H1 (cell line): ENCODE measurements around the gene ARHGAP23. TPM values are rescaled to one million over a fixed set of nuclear protein-coding genes. Genes with fewer than 3 reads are reported as not detected.
"Not testable (repeated sequence)": the region's sequence is repeated elsewhere in the genome, so short reads cannot be mapped to it uniquely, and the experiment has no call there.

ENCODE experiments used
- CTCF ChIA-PET: fragments of 300-600 bp; sonication (Branson Sonifier 250); formaldehyde crosslinking; loops from one replicate; lab custom pipeline; 2021; ENCODE audit not compliant: partially characterized antibody; lab: Charles Lee
- POLR2A ChIA-PET: fragments of 300-600 bp; sonication (Branson Sonifier 250); formaldehyde crosslinking; loops from one replicate; lab custom pipeline; 2021; ENCODE audit warnings: inconsistent platforms; ENCODE audit not compliant: partially characterized antibody; lab: Charles Lee
- DNase-seq, 2 experiments: peaks; one replicate each; pipeline versions ENCODE4 v3.0.0 to v3.0.0-alpha.2; 2010 to 2022; ENCODE audit warnings: low spot score in 2 of 2, low read depth in 1 of 2, mixed read lengths in 1 of 2
- FAIRE-seq: peaks from 2 replicates; lab custom pipeline; 2011; peaks lifted over from hg19 to GRCh38; lab: Jason Lieb, UNC
- H2AFZ ChIP-seq: 2 replicates; pipeline ENCODE4 v1.8.1; 2012; ENCODE audit warnings: low read length, inconsistent platforms
- H2AK5ac ChIP-seq: 2 replicates; pipeline ENCODE4 v1.6.1; 2013; ENCODE audit warnings: low read depth, low read length
- H2BK120ac ChIP-seq: replicated peaks from 2 replicates; pipeline ENCODE3; 2013; ENCODE audit warnings: low read depth, low read length, inconsistent platforms
- H2BK12ac ChIP-seq: 2 replicates; pipeline ENCODE4 v1.6.1; 2013; ENCODE audit warnings: low read depth, low read length
- H2BK15ac ChIP-seq: 2 replicates; pipeline ENCODE4 v1.6.1; 2013; ENCODE audit warnings: low read length
- H2BK20ac ChIP-seq: 2 replicates; pipeline ENCODE4 v1.6.1; 2013; ENCODE audit warnings: low read length
- H2BK5ac ChIP-seq: 2 replicates; pipeline ENCODE4 v1.6.1; 2013; ENCODE audit warnings: low read depth, low read length
- H3K14ac ChIP-seq: 2 replicates; pipeline ENCODE4 v1.6.1; 2013; ENCODE audit warnings: inconsistent platforms; ENCODE audit not compliant: insufficient read length
- H3K18ac ChIP-seq: 2 replicates; pipeline ENCODE4 v1.6.1; 2013; ENCODE audit warnings: low read length; ENCODE audit errors: extremely low read depth
- H3K23ac ChIP-seq: 2 replicates; pipeline ENCODE4 v1.6.1; 2013; ENCODE audit warnings: inconsistent platforms; ENCODE audit not compliant: insufficient read length
- H3K23me2 ChIP-seq: 2 replicates; pipeline ENCODE4 v1.6.1; 2013; ENCODE audit warnings: low read depth, low read length
- H3K27ac ChIP-seq: 2 replicates; pipeline ENCODE4 v1.6.1; 2011; ENCODE audit warnings: low read depth, low read length, inconsistent platforms
- H3K27me3 ChIP-seq, 4 experiments: replicated peaks in 1 of 4; 1 replicate in 1 of 4; 2 replicates in 3 of 4; pipeline versions ENCODE4 v1.6.1 to v1.8.1; 2011 to 2013; ENCODE audit warnings: low read length in 3 of 4, mild to moderate bottlenecking in 3 of 4, inconsistent platforms in 2 of 4, mixed read lengths in 2 of 4, moderate library complexity in 1 of 4; ENCODE audit not compliant: control insufficient read depth in 3 of 4, insufficient read depth in 3 of 4; ENCODE audit errors: extremely low read depth in 1 of 4
- H3K36me3 ChIP-seq, 4 experiments: 2 replicates each; pipeline versions ENCODE4 v1.6.1 to v1.8.1; 2011 to 2013; ENCODE audit warnings: mild to moderate bottlenecking in 4 of 4, low read length in 3 of 4, moderate library complexity in 2 of 4, control low read depth in 1 of 4, inconsistent platforms in 1 of 4; ENCODE audit not compliant: insufficient read depth in 4 of 4, control insufficient read depth in 2 of 4
- H3K4ac ChIP-seq: replicated peaks from 2 replicates; pipeline ENCODE3; 2013; ENCODE audit warnings: low read length, low read depth, mixed read lengths, inconsistent platforms; ENCODE audit not compliant: insufficient read length
- H3K4me1 ChIP-seq, 4 experiments: replicated peaks in 1 of 4; 1 replicate in 1 of 4; 2 replicates in 3 of 4; pipeline versions ENCODE4 v1.6.1 to v1.8.1; 2011 to 2013; ENCODE audit warnings: low read length in 3 of 4, inconsistent platforms in 2 of 4, mixed read lengths in 1 of 4; ENCODE audit not compliant: insufficient read depth in 4 of 4, control insufficient read depth in 3 of 4
- H3K4me2 ChIP-seq, 2 experiments: 2 replicates each; pipeline versions ENCODE4 v1.6.1 to v1.8.1; 2011 to 2013; ENCODE audit warnings: low read depth in 2 of 2, low read length in 2 of 2, control low read depth in 1 of 2, inconsistent platforms in 1 of 2, mild to moderate bottlenecking in 1 of 2; ENCODE audit not compliant: insufficient read depth in 1 of 2
- H3K4me3 ChIP-seq, 4 experiments: fragments of 200-600, 300-600 bp in 1 of 4; sonication (generic), shearing (Covaris generic), sonication (Bioruptor Twin) in 1 of 4; 2 replicates each; pipeline versions ENCODE4 v1.5.1 to v1.8.1; 2011 to 2016; ENCODE audit warnings: low read length in 4 of 4, low read depth in 3 of 4, control low read depth in 2 of 4, inconsistent platforms in 2 of 4, mild to moderate bottlenecking in 2 of 4, mixed read lengths in 1 of 4, moderate library complexity in 1 of 4; ENCODE audit not compliant: insufficient read depth in 2 of 4; ENCODE audit errors: extremely low read depth in 1 of 4
- H3K56ac ChIP-seq: replicated peaks from 2 replicates; pipeline ENCODE3; 2013; ENCODE audit warnings: low read depth, mild to moderate bottlenecking, mixed read lengths, low read length, inconsistent platforms; ENCODE audit not compliant: insufficient read length
- H3K79me1 ChIP-seq: 2 replicates; pipeline ENCODE4 v1.6.1; 2013; ENCODE audit warnings: low read depth, low read length, control low read depth
- H3K79me2 ChIP-seq, 2 experiments: 2 replicates each; pipeline versions ENCODE4 v1.6.1 to v1.8.1; 2012 to 2013; ENCODE audit warnings: low read length in 2 of 2, mild to moderate bottlenecking in 2 of 2, inconsistent platforms in 1 of 2; ENCODE audit not compliant: insufficient read depth in 2 of 2, control insufficient read depth in 1 of 2
- H3K9ac ChIP-seq, 4 experiments: replicated peaks in 1 of 4; 1 replicate in 1 of 4; 2 replicates in 3 of 4; pipeline versions ENCODE4 v1.6.1 to v1.8.1; 2011 to 2013; ENCODE audit warnings: low read depth in 3 of 4, low read length in 3 of 4, control low read depth in 2 of 4, mild to moderate bottlenecking in 2 of 4, moderate library complexity in 2 of 4, inconsistent platforms in 1 of 4; ENCODE audit errors: extremely low read depth in 1 of 4
- H3K9me3 ChIP-seq, 2 experiments: 2 replicates each; pipeline versions ENCODE4 v1.6.1 to v1.8.1; 2012 to 2013; ENCODE audit warnings: mild to moderate bottlenecking in 2 of 2, moderate library complexity in 2 of 2, control low read depth in 1 of 2, inconsistent platforms in 1 of 2, low read depth in 1 of 2, low read length in 1 of 2, mixed read lengths in 1 of 2; ENCODE audit not compliant: insufficient read depth in 2 of 2
- H4K20me1 ChIP-seq, 2 experiments: replicated peaks in 1 of 2; 2 replicates each; pipeline versions ENCODE3 to v1.8.1; 2011 to 2013; ENCODE audit warnings: inconsistent platforms in 2 of 2, low read length in 2 of 2, mild to moderate bottlenecking in 1 of 2; ENCODE audit not compliant: insufficient read depth in 2 of 2, control insufficient read depth in 1 of 2
- H4K5ac ChIP-seq: 2 replicates; pipeline ENCODE4 v1.6.1; 2013; ENCODE audit warnings: low read length, low read depth, mixed read lengths, inconsistent platforms; ENCODE audit not compliant: insufficient read length
- H4K8ac ChIP-seq: 2 replicates; pipeline ENCODE4 v1.8.0; 2013; ENCODE audit warnings: mild to moderate bottlenecking, moderate library complexity, low read length, inconsistent platforms; ENCODE audit not compliant: insufficient read depth; ENCODE audit errors: extremely low read depth
- H4K91ac ChIP-seq: replicated peaks from 2 replicates; pipeline ENCODE3; 2013; ENCODE audit warnings: low read length, mixed read lengths, inconsistent platforms; ENCODE audit not compliant: insufficient read length
- WGBS, 2 experiments: shearing (Covaris generic) in 1 of 2; methylation state at CpG; one replicate each; pipeline versions ENCODE4 v1.1.6 to v1.1.7; 2013 to 2015; ENCODE audit warnings: low lambda C conversion rate in 2 of 2, mixed read lengths in 2 of 2, inconsistent platforms in 1 of 2, low coverage in 1 of 2, missing lambda C conversion rate in 1 of 2; ENCODE audit not compliant: insufficient replicate concordance in 2 of 2, insufficient coverage in 1 of 2, insufficient read length in 1 of 2; ENCODE audit errors: extremely low coverage in 1 of 2, missing lambda C conversion rate in 1 of 2; 5-methylcytosine and 5-hydroxymethylcytosine counted together
- polyA plus RNA-seq, 7 experiments: library from polyadenylated mRNA; depleted of rRNA in 3 of 7; stranded (reverse) in 5 of 7; unstranded in 2 of 7; fragments of >200 nt in 5 of 7; fragments of 200-250 nt in 2 of 7; gene quantifications; 1 replicate in 5 of 7; 2 replicates in 1 of 7; 4 replicates in 1 of 7; pipeline versions ENCODE4 v1.2.1 to v1.2.3, GENCODE V29; 2011 to 2013; ENCODE audit warnings: missing spikeins in 2 of 7, mixed read lengths in 2 of 7
- total RNA-seq: library from RNA; stranded (reverse); fragmentation: NEBNext Ultra II Directional; extraction: Animal tissue kit (Norgen Biotek cat#: 25700); gene quantifications from 2 replicates; pipeline ENCODE4 v1.2.1, GENCODE V29; 2021

ARHGAP23 gene
- total and polyA plus RNA-seq, 2 of the 8 experiments (the other 6 are each of a cell fraction or from before 2014, with no cell fraction given), result 16.3 to 107 TPM

GRCh38 chr17:38477417-38477816 lies 49.2 kb downstream of the ARHGAP23 start:
- H3K9ac ChIP-seq, H3K27ac ChIP-seq, H2AFZ ChIP-seq, H4K20me1 ChIP-seq, H3K4me3 ChIP-seq, H3K4me2 ChIP-seq, H3K4ac ChIP-seq, H3K23ac ChIP-seq, H3K23me2 ChIP-seq, H2AK5ac ChIP-seq, H3K56ac ChIP-seq, H4K91ac ChIP-seq, H2BK5ac ChIP-seq, H3K79me1 ChIP-seq, H2BK20ac ChIP-seq, H3K18ac ChIP-seq, H3K27me3 ChIP-seq, H4K8ac ChIP-seq, H4K5ac ChIP-seq, H2BK15ac ChIP-seq, DNase-seq, FAIRE-seq, H3K9me3 ChIP-seq, H3K4me1 ChIP-seq, H2BK120ac ChIP-seq, H3K14ac ChIP-seq, H3K79me2 ChIP-seq, H2BK12ac ChIP-seq: not testable (repeated sequence)
- CTCF ChIA-PET, result interaction anchor here (0.8 to 3.1 kb wide), 6 partner anchors 21 to 190 kb away, joined by 3 to 20 read pairs (median 6); no protein-coding TSS in a partner anchor
- peaks cover 0 to 28% (median 5%) of the 10 kb centered on the region in 4 experiments; a peak in 4 of 8 replicates for H3K36me3 ChIP-seq
- WGBS, 2 experiments, result 98% methylated on average over 23 of the region's 36 CpGs; no CpG with 5 or more reads in 1 of the 2 experiments
- POLR2A ChIA-PET, result interaction anchor here (2.3 kb wide), 1 partner anchor 15 kb away, joined by 10 read pairs; no protein-coding TSS in a partner anchor

GRCh38 chr17:38477951-38478350 lies 49.7 kb downstream of the ARHGAP23 start:
- not testable (repeated sequence) for H2AK5ac ChIP-seq, H3K4ac ChIP-seq, H2BK15ac ChIP-seq, FAIRE-seq, H3K23me2 ChIP-seq, H2BK120ac ChIP-seq, H4K8ac ChIP-seq, H2BK5ac ChIP-seq, H4K91ac ChIP-seq, H3K9ac ChIP-seq, H3K18ac ChIP-seq, H3K4me3 ChIP-seq, H4K5ac ChIP-seq, H3K9me3 ChIP-seq, H2AFZ ChIP-seq, H3K4me2 ChIP-seq, H3K79me1 ChIP-seq, H3K4me1 ChIP-seq, H3K14ac ChIP-seq, DNase-seq, H4K20me1 ChIP-seq, H3K79me2 ChIP-seq, H3K27ac ChIP-seq, H3K56ac ChIP-seq, H2BK20ac ChIP-seq, H3K27me3 ChIP-seq, H3K23ac ChIP-seq, H2BK12ac ChIP-seq
- peaks cover 0 to 29% (median 6%) of the 10 kb centered on the region in 4 experiments; a peak in 4 of 8 replicates for H3K36me3 ChIP-seq
- CTCF ChIA-PET, result interaction anchor here (0.7 to 2.2 kb wide), 5 partner anchors 20 to 190 kb away, joined by 3 to 4 read pairs (median 4); no protein-coding TSS in a partner anchor
- 95% methylated on average over 11 of the region's 13 CpGs; no CpG with 5 or more reads in 1 of the 2 experiments for WGBS, 2 experiments
- POLR2A ChIA-PET, result interaction anchor here (0.9 to 1.6 kb wide), 3 partner anchors 12 to 54 kb away, joined by 3 to 4 read pairs (median 3); no protein-coding TSS in a partner anchor
